Activated effector memory CD4-positive, alpha-beta T cell treated with anti-CD3 and anti-CD28 coated beads, Interleukin-2, amount 50 U/mL, for 16 hours (primary cell): ENCODE data around the gene NEBL.

Experiments
- DNase-seq: peaks from one replicate; pipeline ENCODE4 v3.0.0-alpha.2; 2020

The NEBL gene

GRCh38 chr10:20903635-20904390, 6.7 kb upstream of the NEBL start:
- DNase-seq = no peak

- no peak for DNase-seq
Observed at GRCh38 chr10:20901110-20901509, 4.0 kb upstream of the NEBL start.

- DNase-seq = no peak
Observed at GRCh38 chr10:20898866-20899535, 1.9 kb upstream of the NEBL start.

- no peak for DNase-seq
Observed at GRCh38 chr10:20893297-20893696, 3.8 kb downstream of the NEBL start.

- DNase-seq = no peak
Observed at GRCh38 chr10:20892796-20893195, 4.3 kb downstream of the NEBL start.

- no peak for DNase-seq
Observed at GRCh38 chr10:20892011-20892585, 5.0 kb downstream of the NEBL start.

- no peak for DNase-seq
Observed at GRCh38 chr10:20891338-20891714, 5.8 kb downstream of the NEBL start.

GRCh38 chr10:20890491-20891337, 6.4 kb downstream of the NEBL start:
- no peak for DNase-seq

GRCh38 chr10:20890009-20890408, 7.1 kb downstream of the NEBL start:
- no peak for DNase-seq

GRCh38 chr10:20888620-20889330, 8.3 kb downstream of the NEBL start:
- DNase-seq = no peak

- no peak for DNase-seq
Observed at GRCh38 chr10:20887706-20888555, 9.2 kb downstream of the NEBL start.

- DNase-seq = no peak
Observed at GRCh38 chr10:20885678-20886077, 11.4 kb downstream of the NEBL start.

- DNase-seq = no peak
Observed at GRCh38 chr10:20883552-20883951, 13.6 kb downstream of the NEBL start.

GRCh38 chr10:20882091-20882490, 15.0 kb downstream of the NEBL start:
- no peak for DNase-seq

GRCh38 chr10:20879136-20879535, 18.0 kb downstream of the NEBL start:
- DNase-seq = no peak

- no peak for DNase-seq
Observed at GRCh38 chr10:20877986-20878983, 18.8 kb downstream of the NEBL start.

- DNase-seq = no peak
Observed at GRCh38 chr10:20877554-20877953, 19.6 kb downstream of the NEBL start.

- no peak for DNase-seq
Observed at GRCh38 chr10:20874261-20874660, 22.9 kb downstream of the NEBL start.

GRCh38 chr10:20871970-20872369, 25.1 kb downstream of the NEBL start:
- no peak for DNase-seq

- no peak for DNase-seq
Observed at GRCh38 chr10:20870834-20871233, 26.3 kb downstream of the NEBL start.
